VCaP (cell line): ENCODE results near the gene TBPL1.

Source experiments
- H3K27ac ChIP-seq: fragments of 450-650 bp; 2 replicates; pipeline ENCODE4 v1.5.1; 2017
- CTCF ChIP-seq: fragments of 450-650 bp; conservative IDR thresholded peaks from 2 replicates; pipeline ENCODE4 v1.5.1; 2017; ENCODE audit warnings: mild to moderate bottlenecking, moderate library complexity

TBPL1 gene

GRCh38 chr6:133971861-133972260 is 18.8 kb downstream of the TBPL1 start:
- H3K27ac ChIP-seq: peak overlapping the region; percentile 65
- no peak for TF ChIP-seq CTCF

GRCh38 chr6:133972388-133972787 is 19.4 kb downstream of the TBPL1 start:
- no peak for TF ChIP-seq CTCF
- peak overlapping the region; percentile 65 for H3K27ac ChIP-seq

GRCh38 chr6:133973109-133973971 is 20.3 kb downstream of the TBPL1 start:
- TF ChIP-seq CTCF: peak; percentile 82
- peak overlapping the region; percentile 65 for H3K27ac ChIP-seq

GRCh38 chr6:133977983-133978895 is 25.2 kb downstream of the TBPL1 start:
- no peak for TF ChIP-seq CTCF
- no peak overlapping the region for H3K27ac ChIP-seq

GRCh38 chr6:133978896-133979240 is 25.8 kb downstream of the TBPL1 start:
- TF ChIP-seq CTCF: no peak
- peak overlapping the region; percentile 4; the same call in 1 of the 2 replicates for H3K27ac ChIP-seq

- peak overlapping the region; percentile 4; the same call in 1 of the 2 replicates for H3K27ac ChIP-seq
Observed at GRCh38 chr6:133979269-133979963, 26.4 kb downstream of the TBPL1 start.

- H3K27ac ChIP-seq: no peak overlapping the region
- no peak for TF ChIP-seq CTCF
Observed at GRCh38 chr6:133980168-133980567, 27.1 kb downstream of the TBPL1 start.
